Measurements from ENCODE around the gene ZGLP1.

ZGLP1 gene

GRCh38 chr19:10277795-10278589 is 31.6 kb downstream of the ZGLP1 start:
- no peak for DNase-seq (ENCODE audit: low read depth in 2 of 2)

- no peak for DNase-seq (ENCODE audit: low read depth in 2 of 2)
These were observed 35.0 kb downstream of the ZGLP1 start for GRCh38 chr19:10274589-10274988.

GRCh38 chr19:10271543-10272086 is 38.0 kb downstream of the ZGLP1 start:
- DNase-seq (ENCODE audit: low read depth in 2 of 2): no peak

- peak in 1 of 2 experiments; percentile 70 for DNase-seq (ENCODE audit: low read depth in 2 of 2)
These were observed 38.8 kb downstream of the ZGLP1 start, which contains the start of gene ICAM1 for GRCh38 chr19:10270616-10271394. Gene ICAM1 (plus strand): TSS chr19:10271120. CDS start chr19:10271160, 40 bp downstream.

GRCh38 chr19:10270180-10270615 is 39.4 kb downstream of the ZGLP1 start:
- DNase-seq (ENCODE audit: low read depth in 2 of 2): peak in 1 of 2 experiments; percentile 77

GRCh38 chr19:10269333-10270179 is 40.1 kb downstream of the ZGLP1 start:
- DNase-seq (ENCODE audit: low read depth in 2 of 2): peak; percentile 70 to 88

GRCh38 chr19:10268071-10268470 is 41.5 kb downstream of the ZGLP1 start:
- DNase-seq (ENCODE audit: low read depth in 2 of 2): no peak

- no peak for DNase-seq (ENCODE audit: low read depth in 2 of 2)
These were observed 42.9 kb downstream of the ZGLP1 start for GRCh38 chr19:10266706-10267105.

- no peak for DNase-seq (ENCODE audit: low read depth in 2 of 2)
These were observed 46.8 kb downstream of the ZGLP1 start for GRCh38 chr19:10262771-10263170.

GRCh38 chr19:10260141-10260584 is 49.5 kb downstream of the ZGLP1 start:
- peak; percentile 42 to 62 for DNase-seq (ENCODE audit: low read depth in 2 of 2)

GRCh38 chr19:10259162-10259905 is 50.3 kb downstream of the ZGLP1 start:
- peak; percentile 74 to 94 for DNase-seq (ENCODE audit: low read depth in 2 of 2)

GRCh38 chr19:10258080-10258710 is 51.4 kb downstream of the ZGLP1 start:
- no peak for DNase-seq (ENCODE audit: low read depth in 2 of 2)

GRCh38 chr19:10256970-10257615 is 52.5 kb downstream of the ZGLP1 start:
- DNase-seq (ENCODE audit: low read depth in 2 of 2): no peak

GRCh38 chr19:10256551-10256950 is 53.1 kb downstream of the ZGLP1 start:
- no peak for DNase-seq (ENCODE audit: low read depth in 2 of 2)

- no peak for DNase-seq (ENCODE audit: low read depth in 2 of 2)
These were observed 54.3 kb downstream of the ZGLP1 start for GRCh38 chr19:10255358-10255757.
